GM12891 (cell line): Measurements from ENCODE around the gene CLDN7.

Experiments used
- DNase-seq: peaks from one replicate; pipeline ENCODE4 v3.0.0; 2011; ENCODE audit warnings: low spot score; ENCODE audit not compliant: insufficient read length
- FAIRE-seq: peaks from 2 replicates; lab custom pipeline; 2011; peaks lifted over from hg19 to GRCh38; lab: Jason Lieb, UNC
- PAX5 ChIP-seq: IDR thresholded peaks from 2 replicates; pipeline ENCODE4 v1.6.1; 2011; ENCODE audit warnings: low read length, moderate library complexity, mild to moderate bottlenecking; ENCODE audit not compliant: insufficient read depth, severe bottlenecking
- POLR2A ChIP-seq: IDR thresholded peaks from 2 replicates; pipeline ENCODE4 v1.6.1; 2011; ENCODE audit warnings: low read depth, low read length, control low read depth
- POLR2AphosphoS5 ChIP-seq: IDR thresholded peaks from 2 replicates; pipeline ENCODE4 v1.6.1; 2011; ENCODE audit warnings: low read depth, low read length, control low read depth
- POU2F2 ChIP-seq: IDR thresholded peaks from 2 replicates; pipeline ENCODE4 v1.6.1; 2011; ENCODE audit warnings: low read depth, mild to moderate bottlenecking, control low read depth, low read length, moderate library complexity
- SPI1 ChIP-seq: IDR thresholded peaks from 2 replicates; pipeline ENCODE4 v1.6.1; 2011; ENCODE audit warnings: low read depth, low read length, control low read depth
- TAF1 ChIP-seq: IDR thresholded peaks from 2 replicates; pipeline ENCODE4 v1.6.1; 2011; ENCODE audit warnings: low read depth, low read length, control low read depth

CLDN7 gene

DNA sequence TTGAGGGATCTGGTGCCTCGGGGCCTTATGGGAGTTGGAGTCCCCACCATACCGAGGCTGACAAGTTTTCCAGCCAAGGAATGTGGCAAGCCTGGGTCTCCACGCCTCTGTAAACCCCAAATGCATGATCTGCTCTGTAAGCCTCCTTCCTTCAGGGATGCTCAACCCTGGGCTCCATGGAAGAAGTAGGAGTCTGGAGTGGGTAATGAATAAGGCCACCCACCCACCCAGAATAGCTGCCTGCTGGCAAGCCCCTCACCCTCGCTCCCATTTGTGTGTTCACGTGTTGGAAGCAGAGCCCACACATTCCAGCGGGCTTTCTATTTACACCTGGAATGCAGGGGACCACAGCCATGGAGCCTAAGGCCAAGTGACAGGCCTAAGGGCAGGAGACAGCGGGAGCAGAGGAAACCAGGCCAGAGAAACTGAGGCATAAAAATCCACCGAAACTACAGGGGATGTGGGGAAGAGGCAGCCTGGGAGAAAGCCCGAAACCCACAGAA is 47.1 kb downstream of the CLDN7 start:
- FAIRE-seq (no peak), DNase-seq (no peak)

DNA sequence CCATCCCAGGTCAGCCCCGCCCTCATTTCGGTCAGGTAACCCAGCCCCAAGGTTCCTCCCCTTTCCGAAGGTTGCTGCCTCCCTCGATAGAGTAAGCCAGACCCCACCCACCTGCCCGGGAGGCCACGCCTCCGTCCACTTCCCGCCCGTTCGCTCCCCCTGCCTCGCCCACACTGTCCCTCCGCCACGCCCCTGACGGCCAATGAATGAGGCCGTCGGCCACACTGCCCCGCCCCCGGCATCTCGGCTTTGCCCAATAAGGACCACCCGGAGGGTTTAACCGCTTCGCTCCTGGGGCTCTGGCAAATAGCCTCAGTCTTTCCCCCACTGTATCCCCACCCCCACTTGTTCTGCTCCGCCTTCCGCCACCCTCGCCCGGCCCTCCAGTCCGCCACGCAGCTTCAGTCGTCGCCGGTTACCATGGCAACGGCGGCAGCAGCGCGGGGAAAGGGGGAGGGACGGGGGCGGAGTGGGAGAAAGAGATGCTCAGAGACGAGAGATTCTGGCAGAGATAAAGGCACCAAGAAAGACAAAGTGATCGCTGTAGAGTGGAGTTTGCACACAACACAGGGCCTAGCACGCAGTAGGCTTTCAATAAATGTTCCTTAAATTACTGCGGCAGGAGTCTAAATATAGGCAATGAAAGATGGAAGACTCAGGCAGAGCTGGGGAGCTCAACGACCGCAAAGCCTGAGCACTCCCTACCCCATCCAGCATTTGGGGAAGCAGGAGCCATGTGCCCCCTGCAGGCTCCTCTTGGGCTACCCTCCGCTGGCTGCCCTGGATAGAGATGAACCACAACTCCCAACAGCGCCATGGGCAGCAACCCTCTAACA is 47.8 kb downstream of the CLDN7 start:
- TF ChIP-seq SPI1 (0 out of 2 replicates have a peak, but pooled peaks have one; percentile 15), POLR2A (no peak), TAF1 (no peak), POLR2AphosphoS5 (no peak), POU2F2 (peak; percentile 31; the same call in 1 of the 2 replicates), PAX5 (no peak)
- FAIRE-seq = peak; percentile 100
- peak; percentile 96 for DNase-seq

More for the DNA sequence above, 47.1 kb downstream of the CLDN7 start:
- TF ChIP-seq POU2F2 = no peak
- no peak for TF ChIP-seq POLR2AphosphoS5
- no peak for TF ChIP-seq TAF1
- TF ChIP-seq SPI1 = no peak
- TF ChIP-seq POLR2A = no peak
- no peak for TF ChIP-seq PAX5

DNA sequence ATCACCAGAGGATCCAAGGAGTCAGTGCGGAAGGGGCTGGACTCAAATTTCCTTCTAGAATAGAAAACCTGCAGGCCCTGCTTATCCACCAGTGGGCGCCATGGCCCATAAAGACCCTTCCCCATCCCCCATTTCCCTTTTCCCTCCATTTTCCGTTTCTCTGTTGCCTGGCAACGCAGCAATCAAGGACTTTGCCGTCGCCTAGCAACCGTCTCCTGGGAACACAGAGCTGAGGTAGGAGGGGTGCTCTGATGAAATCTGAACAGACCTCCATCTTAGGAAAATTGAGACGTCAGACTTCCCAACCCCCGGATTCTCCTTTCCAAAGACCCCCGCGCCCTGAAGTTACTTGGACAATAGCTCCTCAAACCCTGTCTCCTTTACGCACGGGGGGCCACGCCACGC is 48.4 kb downstream of the CLDN7 start:
- no peak for TF ChIP-seq POLR2AphosphoS5
- no peak for TF ChIP-seq POU2F2
- no peak for TF ChIP-seq PAX5
- TF ChIP-seq POLR2A = no peak
- TF ChIP-seq SPI1 = no peak
- no peak for TF ChIP-seq TAF1
- FAIRE-seq = no peak
- DNase-seq = no peak

DNA sequence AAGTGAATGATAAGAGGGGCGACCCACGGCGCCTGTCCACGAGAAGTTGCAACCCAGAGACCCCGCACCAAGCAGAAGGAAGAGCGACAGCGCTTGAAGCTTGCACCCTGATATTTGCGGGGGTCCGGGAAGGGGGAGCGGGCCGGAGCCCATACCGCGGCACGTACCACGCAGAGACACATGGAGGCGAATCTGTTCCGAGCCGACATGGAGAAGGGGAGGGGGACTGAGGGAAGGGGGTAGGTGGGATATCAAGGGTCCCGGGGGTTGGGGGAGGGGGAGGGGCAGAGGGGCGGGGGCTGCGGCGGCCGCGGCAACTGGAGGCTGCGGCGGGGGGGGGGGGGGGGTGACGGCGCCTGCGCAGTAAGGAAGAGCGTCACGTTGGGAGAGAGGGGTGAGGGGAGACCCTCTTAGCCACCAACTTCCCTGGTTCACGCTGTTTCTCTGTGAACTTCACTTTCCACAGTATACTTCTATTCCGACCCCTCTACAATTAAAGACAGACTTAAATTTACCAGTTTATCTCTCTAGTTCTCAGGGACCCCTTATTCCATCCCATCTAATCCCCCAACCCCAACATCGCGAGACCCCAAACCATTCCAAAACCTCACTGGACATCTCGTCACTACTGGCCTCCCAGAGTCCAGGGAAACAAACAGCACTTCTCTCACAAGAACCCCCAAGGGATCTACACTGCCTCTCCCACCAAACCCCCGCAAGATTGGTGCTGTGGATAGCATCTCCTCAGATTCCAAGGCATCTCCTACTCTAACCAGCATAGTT is 50.6 kb downstream of the CLDN7 start:
- DNase-seq = no peak
- FAIRE-seq = no peak
- no peak for TF ChIP-seq POU2F2
- no peak for TF ChIP-seq PAX5
- no peak for TF ChIP-seq TAF1
- TF ChIP-seq POLR2A = no peak
- no peak for TF ChIP-seq SPI1
- no peak for TF ChIP-seq POLR2AphosphoS5
